BLaER1 treated with 17β-estradiol and CSF1 and Interleukin-3, amounts not matched to agents 10 nM and 100 nM (cell line): ENCODE data around the gene STRIP2.
"Not testable (repeated sequence)": the region's sequence is repeated elsewhere in the genome, so short reads cannot be mapped to it uniquely, and the experiment has no call there.

ENCODE experiments used
- H3K27ac ChIP-seq, 11 experiments: shearing (Covaris generic); formaldehyde crosslinking; 2 replicates each; pipeline ENCODE4 v1.8.1; 2022
- H3K27me3 ChIP-seq, 11 experiments: shearing (Covaris generic); formaldehyde crosslinking; 2 replicates each; pipeline ENCODE4 v1.8.1; 2022
- H3K36me3 ChIP-seq, 11 experiments: shearing (Covaris generic); formaldehyde crosslinking; 2 replicates each; pipeline ENCODE4 v1.8.1; 2022
- H3K4me1 ChIP-seq, 10 experiments: shearing (Covaris generic); formaldehyde crosslinking; 2 replicates each; pipeline ENCODE4 v1.8.1; 2022
- H3K4me2 ChIP-seq, 11 experiments: shearing (Covaris generic); formaldehyde crosslinking; 2 replicates each; pipeline ENCODE4 v1.8.1; 2022
- H3K4me3 ChIP-seq, 10 experiments: shearing (Covaris generic); formaldehyde crosslinking; 2 replicates each; pipeline ENCODE4 v1.8.1; 2022
- H3K9ac ChIP-seq, 11 experiments: shearing (Covaris generic); formaldehyde crosslinking; 2 replicates each; pipeline ENCODE4 v1.8.1; 2022
- H3K9me3 ChIP-seq, 11 experiments: shearing (Covaris generic); formaldehyde crosslinking; replicated peaks in 1 of 11; 2 replicates each; pipeline ENCODE4 v1.8.1; 2022
- H4K20me1 ChIP-seq, 11 experiments: shearing (Covaris generic); formaldehyde crosslinking; 2 replicates each; pipeline ENCODE4 v1.8.1; 2022
- Cebpa-rat ChIP-seq, 11 experiments: shearing (Covaris generic); IDR thresholded peaks; 2 replicates each; pipeline ENCODE4 v1.8.1; 2022

The STRIP2 gene

DNA sequence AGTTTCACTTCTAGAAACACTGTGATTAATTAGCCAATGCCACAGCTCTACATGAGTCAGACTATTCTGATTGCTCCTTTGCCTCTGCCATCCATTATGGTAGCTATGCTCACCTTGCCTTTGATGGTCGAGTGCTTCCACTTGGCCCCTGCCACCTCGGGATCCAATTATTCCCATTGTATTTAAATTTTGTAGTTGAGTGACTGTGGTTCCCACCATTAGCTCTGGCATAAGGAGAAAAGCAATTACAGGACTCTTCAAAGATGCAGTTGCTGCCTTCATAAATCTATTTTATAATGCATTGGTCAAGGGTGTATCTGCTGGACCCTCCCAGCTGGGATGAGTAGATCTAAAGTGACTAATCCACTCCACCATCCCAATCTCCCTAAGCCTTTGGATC is 14.4 kb downstream of the STRIP2 start:
- Histone ChIP-seq H3K36me3 (peaks cover 0 to 12% (median 0%) of the 10 kb centered on the region in 11 experiments; a peak in 2 of 22 replicates), H3K9me3 (peaks cover 18 to 29% (median 21%) of the 10 kb centered on the region in 11 experiments)
- H3K4me3 ChIP-seq, H3K4me1 ChIP-seq, H3K27ac ChIP-seq, H3K27me3 ChIP-seq, H4K20me1 ChIP-seq, H3K9ac ChIP-seq, H3K4me2 ChIP-seq: not testable (repeated sequence)

DNA sequence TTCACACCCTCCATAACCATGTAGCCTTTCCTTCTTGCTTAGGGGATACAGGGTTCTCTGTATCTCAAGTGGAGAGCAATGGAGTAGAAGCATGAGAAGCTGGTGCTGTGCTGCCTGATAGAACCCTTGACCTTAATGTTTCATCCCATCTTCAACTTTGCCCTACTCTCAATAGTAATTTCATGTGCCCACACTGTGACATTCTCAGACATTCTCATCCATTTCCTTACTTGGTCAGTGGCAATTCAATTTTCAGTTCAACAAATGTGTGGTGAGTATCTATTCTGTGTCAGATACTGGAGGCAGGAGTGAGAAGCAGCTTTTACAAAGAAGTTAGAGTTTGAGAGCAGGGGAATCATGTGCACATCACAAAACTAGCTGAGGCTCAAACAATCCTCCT is 16.1 kb downstream of the STRIP2 start:
- TF ChIP-seq Cebpa-rat (IDR thresholded peaks at IDR 0.05): no peak
- H3K9me3 ChIP-seq: peaks cover 18 to 29% (median 21%) of the 10 kb centered on the region in 11 experiments
- H3K4me2 ChIP-seq: no peak overlapping the region
- H4K20me1 ChIP-seq: no peaks in the 10 kb centered on the region
- no peaks in the 10 kb centered on the region for H3K27me3 ChIP-seq
- no peaks in the 10 kb centered on the region for H3K4me1 ChIP-seq
- no peak overlapping the region for H3K4me3 ChIP-seq
- peaks cover 0 to 12% (median 0%) of the 10 kb centered on the region in 11 experiments; a peak in 2 of 22 replicates for H3K36me3 ChIP-seq
- H3K27ac ChIP-seq: no peak overlapping the region
- H3K9ac ChIP-seq: no peak overlapping the region

DNA sequence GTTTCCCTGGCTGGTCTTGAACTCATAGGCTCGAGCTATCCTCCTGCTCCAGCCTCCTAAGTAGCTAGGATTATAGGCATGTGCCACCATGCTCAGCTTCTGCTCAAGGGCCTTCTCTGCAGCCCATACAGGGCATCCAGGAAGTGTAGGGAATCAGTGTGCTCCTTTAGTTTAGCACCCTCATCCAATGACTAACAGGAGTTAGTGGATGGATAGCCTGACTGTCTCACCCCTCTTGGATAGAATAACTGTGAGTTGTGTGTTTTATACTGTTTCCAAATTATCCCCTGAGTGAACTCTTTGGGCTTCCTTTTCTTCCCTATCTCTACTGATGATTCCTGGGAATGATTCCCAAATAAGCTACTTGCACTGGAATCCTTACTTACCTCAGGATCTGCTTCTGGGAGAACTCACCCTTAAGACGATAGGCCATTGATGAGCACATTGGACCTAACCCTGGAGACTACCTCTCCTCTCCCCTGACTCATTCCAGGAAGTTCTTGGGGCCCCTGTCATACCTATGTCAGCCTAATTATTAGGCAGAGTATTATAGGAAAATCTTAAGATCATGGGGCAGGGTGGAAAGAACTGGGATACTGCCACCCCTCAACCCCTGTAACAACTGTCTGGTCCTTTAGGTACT is 18.5 kb downstream of the STRIP2 start:
- peaks cover 0 to 12% (median 0%) of the 10 kb centered on the region in 11 experiments; a peak in 2 of 22 replicates for H3K36me3 ChIP-seq
- H3K9me3 ChIP-seq: peaks cover 18 to 21% (median 18%) of the 10 kb centered on the region in 11 experiments
- no peaks in the 10 kb centered on the region for H3K27me3 ChIP-seq
- no peak overlapping the region for H3K27ac ChIP-seq
- TF ChIP-seq Cebpa-rat (IDR thresholded peaks at IDR 0.05): no peak
- no peaks in the 10 kb centered on the region for H3K4me1 ChIP-seq
- no peak overlapping the region for H3K4me2 ChIP-seq
- H3K4me3 ChIP-seq: no peak overlapping the region
- H4K20me1 ChIP-seq: no peaks in the 10 kb centered on the region
- no peak overlapping the region for H3K9ac ChIP-seq

DNA sequence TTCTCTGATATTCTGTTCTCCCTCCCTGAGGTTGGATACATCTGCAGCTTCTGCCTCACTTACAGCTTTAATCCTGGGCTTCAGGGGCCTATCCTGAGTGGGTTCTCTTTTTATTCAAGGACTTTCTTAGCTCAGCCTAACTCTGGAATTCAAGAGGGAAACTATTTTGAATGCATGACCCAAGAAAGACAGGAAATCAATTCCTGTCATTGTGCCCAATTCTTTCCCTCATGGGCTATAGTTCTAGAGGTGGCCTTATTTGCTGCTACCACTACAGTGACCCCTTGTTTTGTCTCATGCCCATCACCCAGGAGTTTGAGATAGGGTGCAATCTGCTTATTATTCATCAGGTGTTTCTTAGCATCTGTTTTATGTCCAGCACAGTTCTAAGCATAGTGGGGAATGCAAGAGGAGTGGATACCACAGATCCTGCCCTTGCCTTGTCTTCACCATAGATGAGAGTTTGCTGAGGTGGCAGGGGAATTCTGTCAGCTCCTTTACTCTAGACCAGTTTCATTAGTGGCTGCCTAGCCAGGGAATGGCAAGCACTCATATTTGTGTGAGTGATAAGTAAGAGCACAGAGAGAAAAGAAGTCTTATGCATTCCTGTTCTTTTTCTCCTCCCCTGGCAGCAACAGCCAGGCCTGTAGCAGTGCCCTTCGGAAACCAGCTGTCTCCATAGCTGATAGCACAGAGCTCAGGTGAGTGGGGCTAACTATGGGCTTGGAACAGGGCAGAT is 19.4 kb downstream of the STRIP2 start:
- no peak for TF ChIP-seq Cebpa-rat (IDR thresholded peaks at IDR 0.05)
- no peaks in the 10 kb centered on the region for H3K4me1 ChIP-seq
- H3K27ac ChIP-seq: no peak overlapping the region
- peaks cover 8 to 12% (median 9%) of the 10 kb centered on the region in 11 experiments for H3K9me3 ChIP-seq
- no peak overlapping the region for H3K4me2 ChIP-seq
- H4K20me1 ChIP-seq: no peaks in the 10 kb centered on the region
- peaks cover 0 to 6% (median 0%) of the 10 kb centered on the region in 11 experiments; a peak in 4 of 22 replicates for H3K36me3 ChIP-seq
- no peaks in the 10 kb centered on the region for H3K27me3 ChIP-seq
- H3K4me3 ChIP-seq: no peak overlapping the region
- H3K9ac ChIP-seq: no peak overlapping the region

DNA sequence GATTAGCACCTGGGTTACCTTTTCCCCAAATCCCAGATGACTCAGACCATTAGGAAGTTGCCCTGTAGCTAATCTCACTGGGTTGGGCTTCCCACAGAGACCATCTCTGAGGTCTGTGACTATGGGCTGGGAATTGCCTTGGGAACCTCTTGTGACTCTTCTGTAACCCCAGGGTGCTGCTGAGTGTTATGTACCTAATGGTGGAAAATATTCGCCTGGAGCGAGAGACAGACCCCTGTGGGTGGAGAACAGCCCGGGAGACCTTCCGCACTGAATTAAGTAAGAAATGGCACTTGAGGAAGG is 20.0 kb downstream of the STRIP2 start:
- Histone ChIP-seq H3K9me3 (peaks cover 3 to 6% (median 4%) of the 10 kb centered on the region in 11 experiments; a peak in 20 of 22 replicates), H3K4me1 (no peaks in the 10 kb centered on the region), H4K20me1 (no peaks in the 10 kb centered on the region), H3K4me2 (no peak overlapping the region), H3K4me3 (no peak overlapping the region), H3K36me3 (peaks cover 0 to 6% (median 0%) of the 10 kb centered on the region in 11 experiments; a peak in 4 of 22 replicates), H3K27me3 (no peaks in the 10 kb centered on the region), H3K9ac (no peak overlapping the region), H3K27ac (no peak overlapping the region)
- TF ChIP-seq Cebpa-rat (IDR thresholded peaks at IDR 0.05): no peak

DNA sequence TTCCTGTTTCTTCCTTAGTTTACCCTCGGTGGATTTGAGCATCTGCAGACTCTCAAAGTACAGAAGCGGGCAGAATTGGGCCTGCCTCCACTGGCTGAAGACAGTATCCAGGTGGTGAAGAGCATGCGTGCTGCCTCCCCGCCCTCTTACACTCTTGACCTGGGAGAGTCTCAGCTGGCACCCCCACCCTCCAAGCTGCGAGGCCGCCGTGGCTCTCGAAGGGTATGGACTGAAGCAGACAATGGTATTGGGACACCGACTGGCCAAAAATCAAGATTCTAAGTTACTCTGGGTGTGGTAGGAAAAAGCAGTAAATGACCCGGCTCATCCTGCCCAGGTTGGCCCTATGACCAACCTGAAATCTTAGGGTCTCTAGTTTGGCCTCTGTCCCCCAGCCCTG is 22.2 kb downstream of the STRIP2 start:
- Histone ChIP-seq H3K27ac (no peak overlapping the region), H3K9ac (no peak overlapping the region), H4K20me1 (no peaks in the 10 kb centered on the region), H3K27me3 (no peaks in the 10 kb centered on the region), H3K4me1 (no peaks in the 10 kb centered on the region), H3K9me3 (no peaks in the 10 kb centered on the region), H3K4me2 (no peak overlapping the region), H3K4me3 (no peak overlapping the region), H3K36me3 (peaks cover 0 to 7% (median 0%) of the 10 kb centered on the region in 11 experiments; a peak in 5 of 22 replicates)
- TF ChIP-seq Cebpa-rat (IDR thresholded peaks at IDR 0.05): no peak

DNA sequence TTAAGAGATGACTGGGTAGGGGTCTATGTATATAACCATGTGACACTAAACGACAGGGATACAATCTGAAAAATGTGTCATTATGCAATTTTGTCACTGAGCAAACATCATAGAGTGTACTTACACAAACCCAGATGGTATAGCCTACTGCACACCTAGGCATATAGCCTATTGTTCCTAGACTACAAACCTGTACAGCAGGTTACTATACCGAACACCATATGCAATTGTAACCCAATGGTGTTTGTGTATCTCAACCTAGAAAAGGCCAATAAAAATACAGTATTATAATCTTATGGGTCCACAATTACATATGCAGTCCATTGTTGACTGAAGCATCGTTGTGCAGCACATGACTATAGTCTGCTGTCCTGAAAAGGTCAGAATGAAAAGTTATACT is 22.9 kb downstream of the STRIP2 start:
- peaks cover 0 to 7% (median 0%) of the 10 kb centered on the region in 11 experiments; a peak in 5 of 22 replicates for H3K36me3 ChIP-seq
- no peak overlapping the region for H3K4me2 ChIP-seq
- H4K20me1 ChIP-seq: no peaks in the 10 kb centered on the region
- H3K27ac ChIP-seq: no peak overlapping the region
- no peaks in the 10 kb centered on the region for H3K9me3 ChIP-seq
- peaks cover 0 to 3% (median under 1%) of the 10 kb centered on the region in 10 experiments; a peak in 9 of 20 replicates for H3K4me1 ChIP-seq
- H3K27me3 ChIP-seq: no peaks in the 10 kb centered on the region
- H3K9ac ChIP-seq: no peak overlapping the region
- no peak overlapping the region for H3K4me3 ChIP-seq
- TF ChIP-seq Cebpa-rat (IDR thresholded peaks at IDR 0.05): no peak

DNA sequence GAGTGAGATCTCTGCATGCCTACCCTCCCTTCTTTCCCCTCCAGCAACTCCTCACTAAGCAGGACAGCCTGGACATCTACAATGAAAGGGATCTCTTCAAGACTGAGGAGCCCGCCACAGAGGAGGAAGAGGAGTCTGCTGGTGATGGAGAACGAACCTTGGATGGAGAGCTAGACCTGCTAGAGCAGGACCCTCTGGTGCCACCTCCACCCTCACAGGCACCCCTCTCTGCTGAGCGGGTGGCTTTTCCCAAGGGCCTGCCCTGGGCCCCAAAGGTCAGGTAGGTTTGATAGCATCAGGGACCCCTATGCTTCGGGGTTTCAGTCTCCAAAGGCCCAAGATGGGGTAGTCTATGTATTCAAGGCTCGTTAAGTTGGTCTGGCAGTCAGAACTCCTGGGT is 23.9 kb downstream of the STRIP2 start:
- Histone ChIP-seq H3K27me3 (no peaks in the 10 kb centered on the region), H3K36me3 (peaks cover 0 to 7% (median 0%) of the 10 kb centered on the region in 11 experiments; a peak in 5 of 22 replicates), H3K4me1 (peaks cover 0 to 14% (median 5%) of the 10 kb centered on the region in 10 experiments; a peak in 10 of 20 replicates), H3K4me3 (no peak overlapping the region), H3K9me3 (no peaks in the 10 kb centered on the region), H3K9ac (no peak overlapping the region), H3K4me2 (no peak overlapping the region), H3K27ac (no peak overlapping the region), H4K20me1 (no peaks in the 10 kb centered on the region)
- no peak for TF ChIP-seq Cebpa-rat (IDR thresholded peaks at IDR 0.05)

DNA sequence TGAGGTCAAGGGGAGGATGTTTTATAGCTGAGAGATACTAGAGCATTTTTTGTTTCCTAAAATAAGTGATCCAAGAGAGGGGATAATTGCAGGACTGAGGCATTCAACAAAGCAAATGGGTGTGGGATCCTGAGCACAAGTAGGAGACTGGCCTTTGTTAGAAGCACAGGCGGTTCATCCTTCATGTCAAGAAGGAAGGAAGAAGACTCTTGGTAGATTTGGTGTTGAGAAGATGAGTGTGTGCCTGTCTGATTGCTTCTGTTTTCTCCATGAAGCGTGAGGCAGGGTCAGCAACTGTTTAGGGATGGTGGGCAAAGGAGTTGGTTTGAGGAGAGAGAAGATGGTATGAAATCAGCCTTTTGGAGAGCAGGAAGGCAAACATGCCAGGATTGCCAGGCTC is 27.6 kb downstream of the STRIP2 start:
- peaks cover 0 to 7% (median 0%) of the 10 kb centered on the region in 11 experiments; a peak in 4 of 22 replicates for H3K36me3 ChIP-seq
- peaks cover 0 to 14% (median 5%) of the 10 kb centered on the region in 10 experiments; a peak in 10 of 20 replicates for H3K4me1 ChIP-seq
- H3K9me3 ChIP-seq: no peaks in the 10 kb centered on the region
- H4K20me1 ChIP-seq: no peaks in the 10 kb centered on the region
- H3K4me2 ChIP-seq: peak overlapping the region in 5 of 11 experiments; percentile 21 to 47 (median 34); a peak in 7 of 22 replicates
- TF ChIP-seq Cebpa-rat (IDR thresholded peaks at IDR 0.05): no peak
- H3K27ac ChIP-seq: no peak overlapping the region
- no peak overlapping the region for H3K4me3 ChIP-seq
- no peaks in the 10 kb centered on the region for H3K27me3 ChIP-seq
- no peak overlapping the region for H3K9ac ChIP-seq
